WERI-Rb-1 (cell line): ENCODE data around the gene C1QTNF5.

Experiments used
- DNase-seq: peaks from one replicate; pipeline ENCODE4 v3.0.0-alpha.2; 2020
- H3K27ac ChIP-seq: fragments of 250-450 bp; sonication (Bioruptor Pico); 2 replicates; pipeline ENCODE4 v1.5.1; 2020; ENCODE audit warnings: mild to moderate bottlenecking, moderate library complexity
- H3K27me3 ChIP-seq: fragments of 250-450 bp; sonication (Bioruptor Pico); 2 replicates; pipeline ENCODE4 v1.5.1; 2021; ENCODE audit warnings: mild to moderate bottlenecking, low read depth, moderate library complexity; ENCODE audit not compliant: insufficient read depth, severe bottlenecking
- H3K36me3 ChIP-seq: fragments of 250-450 bp; sonication (Bioruptor Pico); 2 replicates; pipeline ENCODE4 v1.5.1; 2020; ENCODE audit warnings: mild to moderate bottlenecking, moderate library complexity
- H3K4me3 ChIP-seq: 2 replicates; pipeline ENCODE4 v1.5.1; 2011; ENCODE audit warnings: low read depth, mild to moderate bottlenecking, control low read depth, low read length
- H3K9me3 ChIP-seq: fragments of 250-450 bp; sonication (Bioruptor Pico); 2 replicates; pipeline ENCODE4 v1.5.1; 2021; ENCODE audit warnings: mild to moderate bottlenecking, moderate library complexity; ENCODE audit not compliant: severe bottlenecking
- TF ChIP-seq, protein P1 (sequence below): IDR thresholded peaks from 2 replicates; pipeline ENCODE4 v1.5.1; 2011; ENCODE audit warnings: low read depth, mild to moderate bottlenecking, control low read depth, inconsistent platforms, low read length

The C1QTNF5 gene

GRCh38 chr11:119298726-119299125, 42.0 kb downstream of the C1QTNF5 start:
- no peak for DNase-seq
- TF ChIP-seq, protein P1, sequence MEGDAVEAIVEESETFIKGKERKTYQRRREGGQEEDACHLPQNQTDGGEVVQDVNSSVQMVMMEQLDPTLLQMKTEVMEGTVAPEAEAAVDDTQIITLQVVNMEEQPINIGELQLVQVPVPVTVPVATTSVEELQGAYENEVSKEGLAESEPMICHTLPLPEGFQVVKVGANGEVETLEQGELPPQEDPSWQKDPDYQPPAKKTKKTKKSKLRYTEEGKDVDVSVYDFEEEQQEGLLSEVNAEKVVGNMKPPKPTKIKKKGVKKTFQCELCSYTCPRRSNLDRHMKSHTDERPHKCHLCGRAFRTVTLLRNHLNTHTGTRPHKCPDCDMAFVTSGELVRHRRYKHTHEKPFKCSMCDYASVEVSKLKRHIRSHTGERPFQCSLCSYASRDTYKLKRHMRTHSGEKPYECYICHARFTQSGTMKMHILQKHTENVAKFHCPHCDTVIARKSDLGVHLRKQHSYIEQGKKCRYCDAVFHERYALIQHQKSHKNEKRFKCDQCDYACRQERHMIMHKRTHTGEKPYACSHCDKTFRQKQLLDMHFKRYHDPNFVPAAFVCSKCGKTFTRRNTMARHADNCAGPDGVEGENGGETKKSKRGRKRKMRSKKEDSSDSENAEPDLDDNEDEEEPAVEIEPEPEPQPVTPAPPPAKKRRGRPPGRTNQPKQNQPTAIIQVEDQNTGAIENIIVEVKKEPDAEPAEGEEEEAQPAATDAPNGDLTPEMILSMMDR, result no peak
- H3K36me3 ChIP-seq, result peaks cover 18% of the 10 kb centered on the region

GRCh38 chr11:119297938-119298337, 42.7 kb downstream of the C1QTNF5 start:
- Histone ChIP-seq H3K9me3 (no peaks in the 10 kb centered on the region), H3K36me3 (peaks cover 18% of the 10 kb centered on the region), H3K27me3 (no peaks in the 10 kb centered on the region), H3K27ac (no peak overlapping the region), H3K4me3 (no peak overlapping the region)
- TF ChIP-seq, protein P1, result no peak
- DNase-seq, result no peak

More at GRCh38 chr11:119298726-119299125, 42.0 kb downstream of the C1QTNF5 start:
- H3K27ac ChIP-seq, result no peak overlapping the region
- no peaks in the 10 kb centered on the region for H3K27me3 ChIP-seq
- H3K9me3 ChIP-seq, result no peaks in the 10 kb centered on the region
- no peak overlapping the region for H3K4me3 ChIP-seq

- TF ChIP-seq, protein P1, result no peak
- H3K4me3 ChIP-seq, result no peak overlapping the region
- H3K27me3 ChIP-seq, result no peaks in the 10 kb centered on the region
- H3K9me3 ChIP-seq, result peaks cover 8% of the 10 kb centered on the region
- DNase-seq, result no peak
- no peak overlapping the region for H3K27ac ChIP-seq
- H3K36me3 ChIP-seq, result peaks cover 22% of the 10 kb centered on the region
Observed at GRCh38 chr11:119295178-119295577, 45.5 kb downstream of the C1QTNF5 start.

DNA sequence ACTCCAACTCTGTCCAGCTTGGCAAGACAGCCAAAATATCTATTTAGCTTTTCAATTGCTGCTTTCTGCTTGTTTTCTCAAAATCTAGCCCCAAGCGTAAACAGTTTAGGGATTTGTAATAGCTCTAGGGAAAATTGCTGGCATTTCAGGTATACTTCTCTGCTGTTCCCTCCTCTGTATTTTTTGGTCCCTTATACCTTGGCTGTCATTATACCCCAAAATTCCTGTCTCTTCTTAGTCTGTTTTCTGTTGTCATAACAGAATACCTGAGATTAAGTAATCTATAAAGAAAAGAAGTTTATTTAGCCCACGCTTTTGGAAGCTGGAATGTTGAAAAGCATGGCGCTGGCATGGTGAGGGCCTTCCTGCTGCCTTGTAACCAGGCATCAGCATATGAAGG, 47.2 kb downstream of the C1QTNF5 start:
- DNase-seq, result no peak
- no peak overlapping the region for H3K27ac ChIP-seq
- no peak overlapping the region for H3K4me3 ChIP-seq
- H3K36me3 ChIP-seq, result peaks cover 16% of the 10 kb centered on the region
- H3K27me3 ChIP-seq, result no peaks in the 10 kb centered on the region
- H3K9me3 ChIP-seq, result peaks cover 8% of the 10 kb centered on the region
- TF ChIP-seq, protein P1, result no peak

GRCh38 chr11:119290894-119291497, 49.7 kb downstream of the C1QTNF5 start:
- peaks cover 6% of the 10 kb centered on the region for H3K36me3 ChIP-seq
- H3K9me3 ChIP-seq, result peaks cover 8% of the 10 kb centered on the region
- H3K27ac ChIP-seq, result no peak overlapping the region
- DNase-seq, result no peak
- TF ChIP-seq, protein P1, result no peak
- H3K27me3 ChIP-seq, result no peaks in the 10 kb centered on the region
- H3K4me3 ChIP-seq, result no peak overlapping the region
